ENCODE measurements around the gene DNAJC13. TPM values are rescaled to one million over a fixed set of nuclear protein-coding genes. Genes with fewer than 3 reads are reported as not detected.
"Not testable (repeated sequence)": the region's sequence is repeated elsewhere in the genome, so short reads cannot be mapped to it uniquely, and the experiment has no call there.

The DNAJC13 gene
- total and polyA plus RNA-seq, 2 of the 8 experiments (the other 6 are each of a cell fraction or from before 2014, with no cell fraction given), result 7.9 to 28.8 TPM

DNA sequence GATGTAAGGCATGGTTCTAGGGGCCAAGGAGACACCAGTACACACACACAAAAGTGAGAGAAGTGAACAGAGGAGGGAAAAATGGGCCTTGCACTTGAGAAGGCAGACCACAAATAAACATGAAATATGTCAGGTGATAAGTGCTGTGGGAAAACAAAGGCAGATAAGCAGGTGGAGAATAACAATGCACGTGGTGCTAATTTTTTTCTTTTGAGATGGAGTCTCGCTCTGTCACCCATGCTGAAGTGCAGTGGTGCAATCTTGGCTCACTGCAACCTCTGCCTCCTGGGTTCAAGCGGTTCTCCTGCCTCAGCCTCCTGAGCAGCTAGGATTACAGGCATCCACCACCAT lies 138.7 kb downstream of the DNAJC13 start:
- H4K20me1 ChIP-seq (replicated peaks in 1 of 2; ENCODE audit: control insufficient read depth in 1 of 2, insufficient read depth in 2 of 2, low read length in 2 of 2); H3K9me3 ChIP-seq (ENCODE audit: insufficient read depth in 2 of 2, low read depth in 1 of 2, low read length in 1 of 2); H3K14ac ChIP-seq (ENCODE audit: insufficient read length); H2BK20ac ChIP-seq (ENCODE audit: low read length); H3K4me2 ChIP-seq (ENCODE audit: insufficient read depth in 1 of 2, low read depth in 2 of 2, low read length in 2 of 2); H3K36me3 ChIP-seq (ENCODE audit: control insufficient read depth in 2 of 4, insufficient read depth in 4 of 4, low read length in 3 of 4); H3K4ac ChIP-seq (replicated peaks; ENCODE audit: insufficient read length, low read depth, low read length); H2BK12ac ChIP-seq (ENCODE audit: low read depth, low read length); H3K79me1 ChIP-seq (ENCODE audit: low read depth, low read length); H3K56ac ChIP-seq (replicated peaks; ENCODE audit: insufficient read length, low read depth, low read length); H3K18ac ChIP-seq (ENCODE audit: extremely low read depth, low read length); H3K23me2 ChIP-seq (ENCODE audit: low read depth, low read length); FAIRE-seq; H4K5ac ChIP-seq (ENCODE audit: insufficient read length, low read depth, low read length); H3K27me3 ChIP-seq (replicated peaks in 1 of 4; ENCODE audit: control insufficient read depth in 3 of 4, extremely low read depth in 1 of 4, insufficient read depth in 3 of 4, low read length in 3 of 4); DNase-seq (ENCODE audit: low read depth in 1 of 2, low spot score in 2 of 2); H3K27ac ChIP-seq (ENCODE audit: low read depth, low read length); H3K4me3 ChIP-seq (ENCODE audit: extremely low read depth in 1 of 4, insufficient read depth in 2 of 4, low read depth in 3 of 4, low read length in 4 of 4); H2AFZ ChIP-seq (ENCODE audit: low read length); CTCF ChIA-PET (ENCODE audit: partially characterized antibody); H4K8ac ChIP-seq (ENCODE audit: extremely low read depth, insufficient read depth, low read length); H3K79me2 ChIP-seq (ENCODE audit: control insufficient read depth in 1 of 2, insufficient read depth in 2 of 2, low read length in 2 of 2); H2BK120ac ChIP-seq (replicated peaks; ENCODE audit: low read depth, low read length); H3K23ac ChIP-seq (ENCODE audit: insufficient read length); POLR2A ChIA-PET (ENCODE audit: partially characterized antibody); H2AK5ac ChIP-seq (ENCODE audit: low read depth, low read length); H3K9ac ChIP-seq (replicated peaks in 1 of 4; ENCODE audit: extremely low read depth in 1 of 4, low read depth in 3 of 4, low read length in 3 of 4): not testable (repeated sequence)
- WGBS, 2 experiments (ENCODE audit: extremely low coverage in 1 of 2, insufficient coverage in 1 of 2, insufficient read length in 1 of 2, insufficient replicate concordance in 2 of 2, low coverage in 1 of 2, low lambda C conversion rate in 2 of 2, missing lambda C conversion rate in 1 of 2), result 91% methylated on average over 3 of the region's 3 CpGs; no CpG with 5 or more reads in 1 of the 2 experiments
- Histone ChIP-seq H2BK15ac (ENCODE audit: low read length) (peak overlapping the region; percentile 46; the same call in 1 of the 2 replicates), H4K91ac (replicated peaks; ENCODE audit: insufficient read length, low read length) (peak overlapping the region; percentile 6), H2BK5ac (ENCODE audit: low read depth, low read length) (0 out of 2 replicates have a peak overlapping the region, but pooled peaks have one; percentile 35), H3K4me1 (replicated peaks in 1 of 4; ENCODE audit: control insufficient read depth in 3 of 4, insufficient read depth in 4 of 4, low read length in 3 of 4) (peaks cover 3 to 12% (median 7%) of the 10 kb centered on the region in 4 experiments; a peak in 4 of 7 replicates)
